ENCODE results near the gene PINLYP. TPM values are rescaled to one million over a fixed set of nuclear protein-coding genes. Genes with fewer than 3 reads are reported as not detected.

PINLYP gene
- total and polyA plus RNA-seq, 9 of the 15 experiments (the other 6 are each of a cell fraction or from before 2014, with no cell fraction given) = 1.00 to 6.7 (median 2.2) TPM

GRCh38 chr19:43622956-43623355 is 47.4 kb downstream of the PINLYP start:
- Histone ChIP-seq H4K20me1 (replicated peaks; ENCODE audit: control insufficient read depth, insufficient read depth, low read length) (no peaks in the 10 kb centered on the region), H3K4me1 (replicated peaks in 1 of 2; ENCODE audit: control insufficient read depth in 2 of 2, insufficient read depth in 2 of 2, low read length in 2 of 2) (peaks cover 46 to 73% of the 10 kb centered on the region in 2 experiments), H3K4me3 (no peak overlapping the region), H3K79me2 (ENCODE audit: control insufficient read depth, insufficient read depth, low read length) (peaks cover 26% of the 10 kb centered on the region), H2AFZ (ENCODE audit: low read depth, low read length) (no peak overlapping the region), H3K9ac (ENCODE audit: insufficient read depth in 1 of 2, low read depth in 2 of 2, low read length in 2 of 2) (0 out of 4 replicates have a peak overlapping the region, but pooled peaks of 1 of the 2 experiments have one; percentile 43), H3K27me3 (ENCODE audit: control insufficient read depth in 2 of 2, insufficient read depth in 2 of 2, low read length in 2 of 2) (no peaks in the 10 kb centered on the region), H3K9me3 (replicated peaks; ENCODE audit: control insufficient read depth, insufficient read depth, low read depth, low read length) (no peaks in the 10 kb centered on the region), H3K36me3 (ENCODE audit: control insufficient read depth, insufficient read depth, low read length) (peaks cover 2% of the 10 kb centered on the region; the same call in 2 of the 3 replicates), H3K9me1 (ENCODE audit: control insufficient read depth, insufficient read depth, low read length) (peaks cover 2% of the 10 kb centered on the region), H3K4me2 (ENCODE audit: insufficient read depth, low read length) (no peak overlapping the region; the same call in 1 of the 2 replicates), H3K27ac (ENCODE audit: extremely low read depth, low read depth, low read length) (peak overlapping the region; percentile 31; the same call in 2 of the 3 replicates)
- ATAC-seq (no peak), FAIRE-seq (no peak), DNase-seq (ENCODE audit: extremely low read depth in 1 of 4, low spot score in 3 of 4) (no peak)
- TF ChIP-seq ZBTB7A (IDR thresholded peaks at IDR 0.05; ENCODE audit: borderline replicate concordance, control insufficient read depth, low read depth, low read length) (peak; percentile 53; the same call in 1 of the 2 replicates), FOSL1 (tag; conservative IDR thresholded peaks at IDR 0.05) (no peak)
- no TSS peak for BruUV-seq (replicated peaks)
- ChIA-PET POLR2A (no interaction called here), CTCF (ENCODE audit: low intra/inter-chr PET ratio) (no interaction called here)
- in situ Hi-C loops (cut with MboI) (no loop called here), intact Hi-C loops (cut with micrococcal nuclease) (loop anchor here (10.0 kb wide), 2 partner anchors 68 to 178 kb away; no protein-coding TSS in a partner anchor)
- 100% methylated on average over 1 of the region's 1 CpG for WGBS (ENCODE audit: insufficient coverage, low coverage, missing lambda C conversion rate)

GRCh38 chr19:43623889-43624670 is 48.5 kb downstream of the PINLYP start:
- Histone ChIP-seq H2AFZ (ENCODE audit: low read depth, low read length) (peak overlapping the region; percentile 79), H3K79me2 (ENCODE audit: control insufficient read depth, insufficient read depth, low read length) (peaks cover 16% of the 10 kb centered on the region), H3K36me3 (ENCODE audit: control insufficient read depth, insufficient read depth, low read length) (peaks cover 2% of the 10 kb centered on the region; the same call in 2 of the 3 replicates), H4K20me1 (replicated peaks; ENCODE audit: control insufficient read depth, insufficient read depth, low read length) (no peaks in the 10 kb centered on the region), H3K4me2 (ENCODE audit: insufficient read depth, low read length) (peak overlapping the region; percentile 64), H3K9me1 (ENCODE audit: control insufficient read depth, insufficient read depth, low read length) (peaks cover 2% of the 10 kb centered on the region), H3K9me3 (replicated peaks; ENCODE audit: control insufficient read depth, insufficient read depth, low read depth, low read length) (no peaks in the 10 kb centered on the region), H3K4me1 (replicated peaks in 1 of 2; ENCODE audit: control insufficient read depth in 2 of 2, insufficient read depth in 2 of 2, low read length in 2 of 2) (peaks cover 39 to 68% of the 10 kb centered on the region in 2 experiments), H3K9ac (ENCODE audit: insufficient read depth in 1 of 2, low read depth in 2 of 2, low read length in 2 of 2) (peak overlapping the region in 1 of 2 experiments; percentile 73; a peak in 2 of 4 replicates), H3K4me3 (no peak overlapping the region), H3K27ac (ENCODE audit: extremely low read depth, low read depth, low read length) (peak overlapping the region; percentile 57; the same call in 2 of the 3 replicates), H3K27me3 (ENCODE audit: control insufficient read depth in 2 of 2, insufficient read depth in 2 of 2, low read length in 2 of 2) (no peaks in the 10 kb centered on the region)
- ChIA-PET POLR2A (interaction anchor here (0.6 to 1.0 kb wide), 4 partner anchors 10 to 44 kb away, joined by 3 to 4 read pairs (median 4); partner anchors contain the start of genes IRGQ and ZNF576), CTCF (ENCODE audit: low intra/inter-chr PET ratio) (interaction anchor here (0.8 to 1.3 kb wide), 2 partner anchors 69 to 177 kb away, joined by 3 to 4 read pairs; no protein-coding TSS in a partner anchor)
- 27% methylated on average over 34 of the region's 35 CpGs for WGBS (ENCODE audit: insufficient coverage, low coverage, missing lambda C conversion rate)
- DNase-seq (ENCODE audit: extremely low read depth in 1 of 4, low spot score in 3 of 4) (peak; percentile 93 to 96 (median 94)), ATAC-seq (peak; percentile 64), FAIRE-seq (peak; percentile 84)
- intact Hi-C loops (cut with micrococcal nuclease) (loop anchor here (10.0 kb wide), 2 partner anchors 69 to 179 kb away; no protein-coding TSS in a partner anchor), in situ Hi-C loops (cut with MboI) (no loop called here)
- BruUV-seq (replicated peaks) = no TSS peak
- peak; percentile 57 for TF ChIP-seq POLR2G (IDR thresholded peaks at IDR 0.05; ENCODE audit: low read depth, low read length)
- TF ChIP-seq GATA2 (CRISPR knock-in tag; IDR thresholded peaks at IDR 0.05) = no peak
- TF ChIP-seq RBFOX2 (IDR thresholded peaks at IDR 0.05; ENCODE audit: low read depth, low read length) = peak; percentile 32; the same call in 1 of the 2 replicates
- TF ChIP-seq TFAP4 (CRISPR knock-in tag; IDR thresholded peaks at IDR 0.05; ENCODE audit: borderline replicate concordance) = peak; percentile 36; the same call in 1 of the 2 replicates
- TF ChIP-seq HMBOX1 (IDR thresholded peaks at IDR 0.05) = no peak
- TF ChIP-seq POLR2A (conservative IDR thresholded peaks at IDR 0.05) = 0 out of 2 replicates have a peak, but pooled peaks have one; percentile 19
- 0 out of 2 replicates have a peak, but pooled peaks have one; percentile 31 for TF ChIP-seq ETV5 (CRISPR knock-in tag; IDR thresholded peaks at IDR 0.05; ENCODE audit: low read depth)
- TF ChIP-seq PHB (CRISPR knock-in tag; IDR thresholded peaks at IDR 0.05) = 0 out of 2 replicates have a peak, but pooled peaks have one; percentile 3
- peak; percentile 18 for TF ChIP-seq HMGN3 (IDR thresholded peaks at IDR 0.05; ENCODE audit: borderline replicate concordance, extremely low read depth, insufficient read length, low read depth, low read length)
- TF ChIP-seq BCOR (IDR thresholded peaks at IDR 0.05) = no peak

Measured in K562 (cell line).